ENCODE results near the gene LDAH.
A peak's percentile ranks its signal among the peaks of the same experiment; 100 is the strongest.

The LDAH gene

DNA sequence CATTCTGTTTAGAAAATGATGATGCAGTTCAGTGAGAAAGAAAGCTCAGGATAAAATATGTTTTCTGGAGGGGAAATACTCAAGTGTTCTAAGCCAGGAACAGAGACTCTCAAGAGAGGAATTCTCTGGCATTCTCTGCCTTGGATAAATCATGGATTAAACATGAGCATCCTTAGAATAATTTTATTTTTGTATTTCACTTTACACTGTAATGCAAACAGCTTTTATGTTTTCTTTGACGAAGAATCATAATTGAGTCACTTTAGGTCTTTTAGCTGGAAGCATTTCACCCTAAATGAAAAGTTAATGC is 144.9 kb downstream of the LDAH start:
- DNase-seq = no peak

DNA sequence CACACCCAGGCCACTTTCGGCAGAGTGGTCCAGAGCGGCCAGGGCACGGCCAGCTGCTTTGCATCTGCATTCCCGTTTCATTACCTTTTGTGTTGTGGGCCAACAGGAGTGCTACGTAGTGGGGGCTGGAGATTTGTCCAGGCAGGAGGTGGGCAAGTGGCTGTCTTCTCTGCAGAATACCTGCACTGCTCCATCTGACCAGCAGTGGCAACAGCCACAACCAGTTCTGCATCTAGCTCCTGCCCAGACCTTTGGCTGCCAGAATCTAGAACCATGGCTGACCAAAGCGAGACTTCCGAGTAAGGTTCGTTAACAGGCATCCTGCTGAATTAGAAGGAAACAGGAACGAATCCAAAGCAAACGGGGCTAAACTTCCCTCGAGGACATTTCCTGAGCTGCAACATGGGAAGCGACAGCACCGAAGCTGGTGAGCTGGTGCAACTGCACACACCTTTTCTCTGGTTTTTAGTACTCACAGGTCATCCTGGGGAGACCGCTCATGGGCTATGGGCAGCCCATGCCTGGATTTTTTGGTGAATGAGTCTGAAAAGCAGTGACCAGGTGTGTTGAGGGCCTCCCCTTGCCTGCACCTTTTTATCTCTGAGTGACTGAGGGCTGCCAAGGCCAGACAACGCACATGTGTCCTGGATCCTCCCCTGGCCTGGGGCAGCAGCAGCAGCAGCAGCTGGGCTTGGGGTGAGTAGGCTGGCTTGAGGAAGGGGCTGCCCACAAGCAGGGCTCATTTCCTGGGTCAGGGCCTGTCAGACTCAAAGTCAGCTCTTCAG is 145.4 kb downstream of the LDAH start:
- DNase-seq = no peak

DNA sequence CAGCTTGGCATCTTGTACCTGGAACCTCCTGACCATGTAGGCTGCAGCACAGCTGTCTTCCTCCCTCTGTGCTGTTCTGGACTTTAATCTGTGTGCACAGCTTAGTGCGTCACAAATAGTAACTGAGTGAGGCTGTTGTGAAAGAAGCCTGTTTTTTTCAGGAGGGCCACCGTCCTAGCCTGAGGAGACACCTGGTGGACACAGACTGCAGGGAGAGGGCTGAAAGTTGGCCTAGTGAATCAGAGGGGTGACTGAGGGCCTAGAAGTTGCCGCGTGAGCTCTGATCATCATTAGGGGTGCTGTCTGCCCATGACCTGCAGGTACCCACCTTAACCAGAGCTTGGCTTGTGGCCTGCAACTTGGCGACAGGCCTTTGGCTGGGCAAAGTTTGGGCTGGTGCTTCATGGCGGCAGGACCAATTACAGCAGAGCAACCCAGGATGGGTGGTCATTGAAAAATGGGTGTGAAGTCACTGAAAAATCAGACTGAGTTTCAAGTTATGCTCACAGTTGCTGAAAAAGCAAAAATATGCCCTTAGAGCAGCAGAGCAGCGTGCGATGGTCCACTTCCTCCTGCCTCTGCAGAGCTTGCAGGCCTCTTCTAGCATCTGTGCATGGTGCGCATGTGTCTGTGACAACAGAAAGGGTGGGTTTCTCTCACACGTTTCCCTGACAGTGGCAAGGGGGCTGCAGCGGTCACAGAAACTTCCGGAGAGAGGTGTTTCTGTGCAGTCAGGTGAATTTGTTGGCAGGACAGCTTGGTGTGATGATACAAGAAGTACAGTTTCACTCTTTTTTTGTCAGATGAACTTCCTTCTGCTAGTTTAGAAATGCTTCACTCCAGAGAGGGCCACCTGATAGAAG is 146.3 kb downstream of the LDAH start:
- no peak for DNase-seq

DNA sequence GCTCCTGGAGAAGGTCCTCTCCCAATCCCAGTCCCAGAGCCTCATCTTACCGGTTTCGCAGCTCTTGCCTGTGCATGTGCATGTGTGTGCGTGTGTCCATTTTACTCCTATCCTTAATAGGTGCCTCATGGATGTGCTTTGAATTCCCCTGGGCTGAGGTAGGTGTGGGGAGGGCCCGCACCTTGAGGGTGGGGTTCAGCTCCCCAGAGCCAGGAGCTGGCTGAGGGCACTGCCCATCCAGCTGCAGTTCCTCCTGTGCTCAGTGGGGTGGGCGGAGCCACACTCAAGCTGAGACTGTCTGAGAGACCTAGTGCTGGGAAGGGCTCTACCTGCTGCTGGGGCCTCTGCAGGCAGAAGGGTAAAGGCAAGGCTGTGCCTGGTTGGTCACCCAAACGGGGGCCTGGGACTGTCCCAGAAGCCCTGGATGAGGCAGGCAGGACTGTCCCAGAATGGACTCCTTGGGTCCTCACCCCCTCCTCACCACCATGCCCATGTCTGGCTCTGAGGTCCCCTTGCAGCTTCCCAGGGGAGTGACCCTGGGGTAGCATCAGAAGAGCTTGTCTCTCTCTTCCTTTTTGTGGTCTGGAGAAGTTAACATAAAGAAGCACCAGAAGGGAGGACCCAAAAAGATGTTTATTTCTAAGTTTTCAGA is 147.1 kb downstream of the LDAH start:
- DNase-seq = no peak

DNA sequence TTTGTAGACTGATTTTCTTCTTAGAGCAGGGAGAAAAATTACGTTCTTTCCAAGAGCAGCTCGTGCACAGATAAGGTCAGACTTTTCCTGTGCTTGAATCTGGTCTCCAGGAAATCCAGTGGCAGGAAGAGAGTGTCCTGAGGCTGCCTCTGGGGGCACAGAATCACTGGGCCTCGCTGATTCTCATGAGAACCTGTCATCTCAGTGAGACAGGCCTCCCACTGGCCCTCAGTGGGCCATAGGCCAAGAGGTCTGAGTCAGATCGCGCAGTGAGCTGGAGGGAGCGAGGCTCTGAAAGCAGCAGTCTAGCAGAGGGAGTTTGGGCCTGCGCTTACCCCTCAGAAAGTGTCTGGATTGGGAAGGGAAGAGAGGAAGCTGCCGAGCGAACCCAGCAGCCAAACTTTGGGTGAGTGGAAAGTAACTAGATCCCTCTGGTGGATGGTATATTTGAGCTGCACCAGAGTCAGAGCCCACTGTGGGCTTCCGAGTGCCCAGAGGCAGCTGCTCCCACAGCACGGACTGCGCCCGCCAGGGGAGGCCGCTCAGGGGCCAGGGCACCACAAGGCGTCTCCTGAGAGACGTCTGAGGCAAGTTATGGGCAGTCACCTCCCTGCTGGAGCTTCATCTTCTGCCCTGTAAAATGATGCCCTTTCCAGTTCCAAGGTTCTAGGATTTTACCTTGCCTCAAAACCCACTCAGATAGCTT is 147.8 kb downstream of the LDAH start:
- DNase-seq = no peak

DNA sequence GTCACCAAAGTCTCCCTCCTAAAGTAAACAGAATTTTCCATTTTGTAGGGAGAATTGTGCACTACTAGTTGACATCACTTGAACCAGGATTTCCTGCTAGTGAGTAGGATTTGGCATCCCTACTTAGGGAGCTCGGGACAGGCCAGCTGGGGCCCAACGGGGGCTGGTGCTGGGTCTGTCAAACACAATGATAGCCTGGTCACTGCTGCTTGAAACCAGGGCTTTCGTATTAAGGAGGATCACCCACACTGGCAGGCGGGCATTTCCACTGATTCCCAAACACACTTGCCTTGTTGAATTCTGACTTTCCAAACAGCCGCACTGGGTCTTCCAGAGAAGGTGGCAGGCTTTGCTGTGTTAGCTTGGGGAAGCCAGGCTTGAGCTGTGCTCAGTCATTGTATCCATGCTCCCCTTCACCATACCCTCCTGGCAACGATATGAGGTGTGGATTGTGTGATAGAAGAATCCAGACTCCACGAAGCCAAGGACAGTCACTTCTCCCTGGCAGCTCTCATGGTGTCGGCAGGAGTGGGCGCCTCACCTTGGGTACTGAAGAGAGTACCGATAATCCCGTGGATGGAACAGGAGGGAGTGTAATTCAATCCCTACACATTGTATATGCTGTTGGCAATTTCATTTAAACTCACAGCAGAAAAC is 148.5 kb downstream of the LDAH start:
- DNase-seq = no peak

DNA sequence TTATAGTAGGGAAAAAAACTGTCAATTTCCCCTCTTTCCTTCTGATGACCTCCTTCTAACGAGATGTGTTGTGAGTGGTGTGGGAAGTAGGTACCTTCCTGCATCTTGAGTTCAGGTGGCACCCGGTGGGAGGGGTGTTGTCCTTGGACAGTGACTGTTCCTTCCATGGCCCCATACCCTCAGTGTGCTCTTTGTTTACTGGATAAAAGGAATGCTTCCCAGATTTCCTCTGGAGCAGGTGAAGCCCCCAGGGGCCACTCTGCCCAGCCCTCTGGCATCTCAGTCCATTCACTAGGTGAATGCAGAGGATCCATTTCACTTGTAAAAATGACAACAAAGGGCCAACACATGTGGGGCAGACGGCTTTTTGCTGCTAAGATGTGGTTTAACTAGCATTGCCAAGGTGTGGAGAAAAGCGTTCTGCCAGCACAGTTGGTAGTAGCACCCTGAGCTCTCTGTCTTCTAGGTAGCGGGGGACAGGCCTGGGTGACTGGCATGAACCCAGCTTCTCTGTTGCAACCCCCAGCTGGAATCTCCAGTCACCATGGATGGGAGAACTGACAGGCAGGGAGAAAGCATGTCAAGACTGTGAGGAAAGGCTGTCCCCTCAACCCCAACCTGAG is 149.1 kb downstream of the LDAH start:
- DNase-seq = no peak

DNA sequence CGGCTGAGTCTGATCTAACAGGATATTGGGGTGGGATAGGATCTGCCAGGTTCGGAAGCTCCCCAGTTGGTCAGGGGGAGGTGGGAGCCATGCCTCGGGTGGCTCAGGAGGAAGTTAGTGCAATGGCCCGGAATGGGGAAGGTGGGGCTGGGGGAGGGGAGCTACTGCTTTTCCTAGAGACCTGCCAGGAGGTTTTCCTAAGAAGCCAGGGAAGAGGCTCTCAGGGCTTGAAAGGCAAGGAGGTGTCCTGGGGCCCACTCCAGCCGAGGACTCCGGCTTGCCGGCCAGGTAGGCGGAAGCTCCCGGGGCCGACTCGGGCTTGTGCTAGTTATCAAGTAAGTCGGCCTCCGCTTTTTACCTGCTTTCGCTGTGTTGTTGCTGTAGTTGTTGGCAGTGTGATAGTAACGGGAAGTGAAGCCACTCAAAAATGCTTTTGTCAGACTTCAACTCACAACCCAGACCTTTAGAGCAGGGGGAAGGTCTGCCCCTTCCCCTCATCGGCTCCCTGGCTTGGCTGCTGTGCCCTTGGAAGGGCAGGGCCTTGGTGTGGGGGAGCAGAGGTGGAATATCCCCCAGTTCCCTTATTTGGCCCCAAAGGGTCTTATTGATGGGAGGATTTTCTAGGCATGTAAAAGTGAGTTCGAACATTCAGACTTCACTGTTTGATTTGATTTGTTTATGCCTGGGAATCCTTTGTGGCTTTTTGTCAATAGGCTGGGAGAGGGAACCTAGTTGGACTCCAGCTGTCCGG is 150.5 kb downstream of the LDAH start:
- DNase-seq = no peak

DNA sequence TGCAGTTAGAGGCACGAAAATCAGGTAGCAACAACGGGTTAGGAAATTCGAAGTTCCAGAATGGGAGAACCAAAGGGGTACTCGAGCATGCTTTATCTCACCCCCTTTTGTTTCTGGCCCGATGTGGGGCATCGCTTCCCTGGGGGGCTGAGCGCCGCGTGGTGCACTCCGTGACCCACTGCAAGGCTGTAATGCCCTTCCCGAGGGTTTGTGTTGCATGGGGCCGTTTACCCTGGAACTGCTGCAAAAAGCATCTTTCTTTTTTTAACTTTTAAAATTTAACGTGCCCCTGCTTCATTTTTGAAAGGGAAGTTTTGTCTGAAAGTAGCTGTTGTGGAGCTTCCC is 151.2 kb downstream of the LDAH start:
- no peak for DNase-seq

DNA sequence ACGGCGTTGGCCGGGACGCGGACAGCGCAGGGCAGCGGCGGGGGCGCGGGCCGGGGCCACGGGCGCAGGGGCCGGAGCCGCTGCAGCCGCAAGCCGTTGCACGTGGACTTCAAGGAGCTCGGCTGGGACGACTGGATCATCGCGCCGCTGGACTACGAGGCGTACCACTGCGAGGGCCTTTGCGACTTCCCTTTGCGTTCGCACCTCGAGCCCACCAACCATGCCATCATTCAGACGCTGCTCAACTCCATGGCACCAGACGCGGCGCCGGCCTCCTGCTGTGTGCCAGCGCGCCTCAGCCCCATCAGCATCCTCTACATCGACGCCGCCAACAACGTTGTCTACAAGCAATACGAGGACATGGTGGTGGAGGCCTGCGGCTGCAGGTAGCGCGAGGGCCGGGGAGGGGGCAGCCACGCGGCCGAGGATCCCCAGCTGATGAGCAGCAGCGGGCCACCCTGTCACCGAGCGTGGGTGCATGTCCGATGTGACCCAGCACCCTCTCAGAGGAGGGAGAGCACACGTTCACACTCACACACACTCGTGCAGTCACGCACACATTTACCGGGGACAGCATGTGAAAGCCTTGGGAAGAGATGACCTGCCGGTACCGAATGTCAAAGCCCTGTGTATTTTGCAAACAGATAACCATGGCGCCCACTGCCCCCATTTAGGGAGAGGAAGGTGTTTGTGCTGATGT is 151.7 kb downstream of the LDAH start:
- DNase-seq = no peak

DNA sequence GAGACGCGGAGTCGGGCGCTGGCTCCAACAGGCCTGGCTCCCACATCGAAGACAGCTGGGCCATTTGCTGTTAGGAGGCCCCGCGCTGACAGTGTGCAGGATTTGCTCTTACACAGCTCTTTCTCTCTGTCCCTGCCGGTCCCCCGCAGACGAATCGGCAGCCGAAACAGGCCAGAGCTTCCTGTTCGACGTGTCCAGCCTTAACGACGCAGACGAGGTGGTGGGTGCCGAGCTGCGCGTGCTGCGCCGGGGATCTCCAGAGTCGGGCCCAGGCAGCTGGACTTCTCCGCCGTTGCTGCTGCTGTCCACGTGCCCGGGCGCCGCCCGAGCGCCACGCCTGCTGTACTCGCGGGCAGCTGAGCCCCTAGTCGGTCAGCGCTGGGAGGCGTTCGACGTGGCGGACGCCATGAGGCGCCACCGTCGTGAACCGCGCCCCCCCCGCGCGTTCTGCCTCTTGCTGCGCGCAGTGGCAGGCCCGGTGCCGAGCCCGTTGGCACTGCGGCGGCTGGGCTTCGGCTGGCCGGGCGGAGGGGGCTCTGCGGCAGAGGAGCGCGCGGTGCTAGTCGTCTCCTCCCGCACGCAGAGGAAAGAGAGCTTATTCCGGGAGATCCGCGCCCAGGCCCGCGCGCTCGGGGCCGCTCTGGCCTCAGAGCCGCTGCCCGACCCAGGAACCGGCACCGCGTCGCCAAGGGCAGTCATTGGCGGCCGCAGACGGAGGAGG is 152.4 kb downstream of the LDAH start:
- DNase-seq = no peak

DNA sequence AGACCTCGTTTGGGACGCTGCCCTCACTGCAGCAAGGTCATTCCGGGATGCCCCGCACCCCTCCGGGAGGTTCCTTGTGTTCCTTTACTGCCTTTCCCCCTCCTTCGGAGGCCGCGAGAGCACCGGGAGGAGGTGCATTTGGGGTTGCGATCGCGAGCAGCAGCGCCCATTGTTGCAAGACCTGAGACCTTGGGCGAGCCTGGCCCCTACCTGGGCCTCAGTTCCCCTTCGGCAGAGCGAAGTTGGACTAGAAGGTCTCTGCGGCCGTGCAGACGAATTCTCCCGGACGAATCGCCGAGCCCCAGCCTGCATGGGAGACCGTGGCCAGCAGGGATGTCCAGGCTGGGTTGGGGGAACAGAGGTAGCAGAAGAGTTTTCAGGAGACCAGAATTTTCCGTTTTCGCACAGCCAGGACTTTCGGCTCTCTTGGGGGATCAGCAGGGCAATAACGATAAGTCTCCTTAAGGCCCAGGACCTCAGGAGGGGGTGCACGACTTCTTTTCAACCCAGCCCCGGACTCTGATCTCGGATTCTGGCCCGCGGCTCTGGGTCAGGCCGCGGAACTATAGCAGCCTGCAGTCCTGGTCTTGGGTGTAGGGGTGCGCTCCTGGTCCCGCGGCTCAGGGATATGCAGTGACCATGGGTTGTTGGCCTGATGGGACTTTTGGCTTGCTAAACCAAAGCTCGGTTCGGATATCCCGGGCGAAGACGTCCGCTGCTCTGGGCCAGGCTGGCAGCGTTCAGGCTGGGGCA is 153.2 kb downstream of the LDAH start:
- DNase-seq = no peak

DNA sequence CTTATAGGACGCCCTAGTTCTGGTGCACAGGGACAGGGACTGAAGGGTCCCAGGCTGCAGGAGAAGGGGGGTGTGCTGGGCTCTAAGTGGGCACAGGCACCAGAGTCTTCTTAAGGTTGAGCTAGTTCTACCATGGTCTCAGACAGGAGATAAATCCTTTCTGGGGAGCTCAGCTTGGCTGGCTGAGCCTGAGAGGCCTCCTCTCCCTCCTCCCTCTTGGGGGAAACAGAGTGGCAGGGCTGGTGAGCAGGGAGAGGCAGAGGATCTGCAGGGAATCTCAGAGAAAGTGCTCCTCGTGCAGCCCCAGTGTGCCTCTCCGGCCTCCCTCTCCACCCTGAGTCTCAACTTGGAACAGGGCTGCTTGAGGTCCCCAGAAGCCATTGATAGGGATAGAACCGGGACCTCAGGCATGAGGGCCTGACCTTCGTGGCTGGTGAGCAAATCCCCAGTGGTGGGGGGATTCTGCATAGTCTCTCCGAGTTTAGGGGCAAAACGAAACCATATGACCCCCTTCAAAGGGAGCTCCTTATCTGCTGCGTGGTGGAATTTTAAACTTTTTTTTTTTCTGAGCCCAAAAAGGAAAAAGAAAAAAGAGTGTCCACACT is 153.9 kb downstream of the LDAH start:
- DNase-seq = no peak

DNA sequence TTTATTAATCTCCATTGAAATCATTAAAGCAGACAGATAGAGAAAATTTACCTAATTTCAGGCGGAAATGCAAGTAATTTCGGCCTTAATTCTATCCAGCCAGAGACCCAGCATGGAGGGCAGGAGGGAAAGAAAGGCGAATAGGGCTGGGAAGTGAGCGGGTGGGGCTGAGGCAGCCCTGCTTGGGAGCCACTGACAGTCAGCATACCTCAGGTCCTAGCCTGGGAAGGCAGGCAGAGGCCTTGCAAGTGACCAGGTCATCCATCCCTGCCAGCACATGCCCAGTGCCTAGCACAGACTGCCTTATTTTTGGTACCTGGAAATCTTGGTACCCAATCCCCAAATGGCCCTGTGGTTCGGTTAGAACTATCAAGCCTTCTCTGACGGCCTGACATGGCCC is 154.4 kb downstream of the LDAH start:
- no peak for DNase-seq

DNA sequence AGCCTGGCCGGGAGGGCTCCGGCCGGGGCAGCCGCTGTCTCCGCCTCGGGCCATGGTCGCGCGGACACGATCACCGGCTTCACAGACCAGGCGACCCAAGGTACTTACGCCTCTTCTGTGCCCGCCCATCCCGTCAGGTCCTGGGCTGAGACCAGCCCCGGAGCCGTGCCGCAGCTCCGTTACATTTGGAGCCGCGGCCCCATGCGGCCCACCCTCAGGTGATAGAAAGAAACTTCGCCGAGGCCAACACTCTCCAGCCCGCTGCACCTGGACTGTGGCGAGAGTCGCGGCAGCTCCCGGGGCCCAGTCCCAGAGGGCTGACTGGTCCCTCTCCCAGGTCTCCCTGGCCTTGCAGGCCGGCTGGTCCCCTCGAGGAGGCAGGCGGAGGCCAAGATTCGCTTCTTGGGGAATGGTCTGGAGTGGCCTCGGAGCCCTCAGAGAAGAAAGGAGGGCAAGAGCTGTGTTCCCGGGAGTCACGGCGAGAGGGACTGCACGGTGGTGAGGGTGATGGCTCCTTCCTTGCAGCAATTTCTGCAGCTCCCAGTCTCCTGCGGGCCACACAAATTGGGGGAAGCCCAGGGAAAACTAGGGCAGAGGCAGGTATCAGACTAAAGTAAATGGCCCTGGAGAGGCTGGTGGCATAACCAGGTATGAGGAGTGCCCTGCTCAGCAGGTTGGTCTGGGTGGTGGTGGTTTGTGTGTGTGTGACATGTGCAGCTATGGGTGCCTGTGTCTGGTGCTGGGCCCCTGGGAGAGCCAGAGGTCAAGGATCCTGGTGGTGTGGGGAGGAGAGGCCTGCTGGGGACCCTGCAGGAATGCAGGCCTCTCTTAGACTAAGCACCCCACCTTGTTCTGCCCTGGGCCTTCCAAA is 155.1 kb downstream of the LDAH start:
- no peak for DNase-seq

DNA sequence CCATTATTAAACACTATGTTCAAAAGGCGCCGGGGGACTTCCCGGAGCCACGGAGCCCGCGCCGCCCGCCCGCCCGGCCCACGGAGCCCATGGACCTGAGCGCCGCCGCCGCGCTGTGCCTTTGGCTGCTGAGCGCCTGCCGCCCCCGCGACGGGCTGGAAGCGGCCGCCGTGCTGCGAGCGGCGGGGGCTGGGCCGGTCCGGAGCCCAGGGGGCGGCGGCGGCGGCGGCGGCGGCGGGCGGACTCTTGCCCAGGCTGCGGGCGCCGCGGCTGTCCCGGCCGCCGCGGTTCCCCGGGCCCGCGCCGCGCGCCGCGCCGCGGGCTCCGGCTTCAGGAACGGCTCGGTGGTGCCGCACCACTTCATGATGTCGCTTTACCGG is 155.8 kb downstream of the LDAH start:
- DNase-seq = peak; percentile 26

DNA sequence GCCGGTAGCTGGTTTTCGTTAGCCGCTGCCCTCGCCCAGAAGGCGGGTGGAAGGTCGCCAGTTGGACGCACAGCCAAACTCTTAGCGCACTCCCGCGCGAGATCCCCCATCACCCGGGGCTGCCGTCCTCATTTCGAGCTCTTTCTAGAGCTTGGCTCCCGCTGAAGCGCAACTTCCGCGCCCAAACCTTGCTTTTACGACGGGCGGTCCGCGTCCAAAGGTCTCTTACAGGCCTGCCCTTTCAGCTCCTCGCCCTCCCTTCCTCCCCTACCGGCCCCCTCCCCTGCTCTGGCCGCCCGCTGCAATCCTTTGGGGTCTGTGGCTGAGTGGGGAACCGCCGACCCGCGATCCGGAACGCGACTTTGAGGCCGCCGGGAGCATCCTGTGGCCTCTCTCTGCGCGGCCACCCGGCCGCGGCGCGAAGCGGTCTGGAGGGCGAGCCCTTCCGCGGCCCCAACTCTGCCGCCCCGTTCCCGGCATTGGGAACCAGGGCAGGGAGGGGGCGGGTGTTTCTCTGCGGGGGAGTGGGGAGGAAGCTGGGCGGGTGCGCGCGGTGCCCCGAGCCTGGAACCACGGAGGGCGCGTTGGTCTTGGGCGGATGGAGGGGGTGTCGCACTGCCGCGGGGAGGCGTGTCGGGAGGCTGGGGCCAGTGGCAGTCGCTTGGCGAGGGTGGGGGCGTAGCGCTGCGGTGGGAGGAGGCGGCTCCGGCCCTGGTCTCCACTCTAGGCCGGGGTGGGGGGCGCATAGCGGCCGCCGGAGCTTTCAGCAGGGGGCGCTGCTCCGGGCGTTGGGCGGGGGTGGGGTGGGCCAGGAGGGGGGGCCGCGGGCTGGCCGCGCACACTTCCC is 156.4 kb downstream of the LDAH start, which contains the start of gene GDF7:
Gene GDF7, plus strand, starts transcription at position 841 of the 847 bp plus-strand sequence. CDS start 96 bp downstream, outside the sequence.
- peak; percentile 22 for DNase-seq

Measured in CD4-positive, alpha-beta T cell treated with Interleukin-17A for 1 hour (primary cell).